C4-2B (cell line): ENCODE measurements around the gene GTF2A1.

ENCODE experiments used
- ZFX ChIP-seq: fragments of 450-650 bp; IDR thresholded peaks from 2 replicates; pipeline ENCODE4 v1.6.1; 2017
- TF ChIP-seq, protein P1 (sequence below): fragments of 450-650 bp; conservative IDR thresholded peaks from 2 replicates; pipeline ENCODE4 v1.5.1; 2017; ENCODE audit warnings: mild to moderate bottlenecking

DNA sequence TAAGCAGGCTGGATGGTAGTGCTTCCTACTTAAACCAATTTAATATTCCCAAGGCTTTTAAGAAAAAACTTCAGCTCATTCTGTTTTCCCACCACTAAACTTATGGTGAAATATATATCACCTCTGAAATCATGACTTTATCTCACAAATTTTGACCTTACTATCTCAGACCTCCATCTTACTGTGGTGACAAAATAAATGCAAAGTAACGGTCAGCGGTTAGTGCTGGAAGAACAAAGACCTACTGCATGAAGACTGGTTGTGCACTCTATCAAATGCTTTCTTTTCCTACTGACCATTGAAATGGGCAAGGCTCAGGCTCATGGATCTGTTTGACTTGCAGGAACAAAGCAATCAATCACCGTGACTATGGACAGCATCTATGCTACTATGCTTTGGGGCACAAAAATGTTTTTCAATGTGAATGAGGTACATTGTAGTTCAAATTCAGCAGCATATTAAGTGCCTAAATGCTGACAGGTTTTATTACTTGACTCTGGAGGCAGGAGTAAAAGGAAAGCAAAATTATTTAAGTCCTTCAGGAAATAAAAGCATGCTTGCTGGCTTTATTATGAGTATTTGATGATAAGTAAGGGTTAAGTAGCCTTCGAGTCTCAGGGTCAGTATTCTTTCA, 43.1 kb upstream of the GTF2A1 start:
- TF ChIP-seq, protein P1, sequence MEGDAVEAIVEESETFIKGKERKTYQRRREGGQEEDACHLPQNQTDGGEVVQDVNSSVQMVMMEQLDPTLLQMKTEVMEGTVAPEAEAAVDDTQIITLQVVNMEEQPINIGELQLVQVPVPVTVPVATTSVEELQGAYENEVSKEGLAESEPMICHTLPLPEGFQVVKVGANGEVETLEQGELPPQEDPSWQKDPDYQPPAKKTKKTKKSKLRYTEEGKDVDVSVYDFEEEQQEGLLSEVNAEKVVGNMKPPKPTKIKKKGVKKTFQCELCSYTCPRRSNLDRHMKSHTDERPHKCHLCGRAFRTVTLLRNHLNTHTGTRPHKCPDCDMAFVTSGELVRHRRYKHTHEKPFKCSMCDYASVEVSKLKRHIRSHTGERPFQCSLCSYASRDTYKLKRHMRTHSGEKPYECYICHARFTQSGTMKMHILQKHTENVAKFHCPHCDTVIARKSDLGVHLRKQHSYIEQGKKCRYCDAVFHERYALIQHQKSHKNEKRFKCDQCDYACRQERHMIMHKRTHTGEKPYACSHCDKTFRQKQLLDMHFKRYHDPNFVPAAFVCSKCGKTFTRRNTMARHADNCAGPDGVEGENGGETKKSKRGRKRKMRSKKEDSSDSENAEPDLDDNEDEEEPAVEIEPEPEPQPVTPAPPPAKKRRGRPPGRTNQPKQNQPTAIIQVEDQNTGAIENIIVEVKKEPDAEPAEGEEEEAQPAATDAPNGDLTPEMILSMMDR: no peak
- TF ChIP-seq ZFX: no peak
